Endometrial microvascular endothelial cells (primary cell): Measurements from ENCODE around the gene ARHGAP40. TPM values are rescaled to one million over a fixed set of nuclear protein-coding genes. Genes with fewer than 3 reads are reported as not detected.

Source experiments
- in situ Hi-C: cut with HindIII; loops from 2 replicates; pipeline ENCODE4 v1.10.0; 2017; ENCODE audit warnings: low sequenced_read_pairs, low pct_unique_long_range_greater_than_20kb; ENCODE audit errors: inconsistent ontology term
- total RNA-seq: library from RNA; depleted of rRNA; stranded (reverse); fragments of >200 nt; gene quantifications from one replicate; pipeline ENCODE4 v1.2.3, GENCODE V29; 2015; ENCODE audit errors: inconsistent ontology term

ARHGAP40 gene
- total RNA-seq = 0.19 TPM

DNA sequence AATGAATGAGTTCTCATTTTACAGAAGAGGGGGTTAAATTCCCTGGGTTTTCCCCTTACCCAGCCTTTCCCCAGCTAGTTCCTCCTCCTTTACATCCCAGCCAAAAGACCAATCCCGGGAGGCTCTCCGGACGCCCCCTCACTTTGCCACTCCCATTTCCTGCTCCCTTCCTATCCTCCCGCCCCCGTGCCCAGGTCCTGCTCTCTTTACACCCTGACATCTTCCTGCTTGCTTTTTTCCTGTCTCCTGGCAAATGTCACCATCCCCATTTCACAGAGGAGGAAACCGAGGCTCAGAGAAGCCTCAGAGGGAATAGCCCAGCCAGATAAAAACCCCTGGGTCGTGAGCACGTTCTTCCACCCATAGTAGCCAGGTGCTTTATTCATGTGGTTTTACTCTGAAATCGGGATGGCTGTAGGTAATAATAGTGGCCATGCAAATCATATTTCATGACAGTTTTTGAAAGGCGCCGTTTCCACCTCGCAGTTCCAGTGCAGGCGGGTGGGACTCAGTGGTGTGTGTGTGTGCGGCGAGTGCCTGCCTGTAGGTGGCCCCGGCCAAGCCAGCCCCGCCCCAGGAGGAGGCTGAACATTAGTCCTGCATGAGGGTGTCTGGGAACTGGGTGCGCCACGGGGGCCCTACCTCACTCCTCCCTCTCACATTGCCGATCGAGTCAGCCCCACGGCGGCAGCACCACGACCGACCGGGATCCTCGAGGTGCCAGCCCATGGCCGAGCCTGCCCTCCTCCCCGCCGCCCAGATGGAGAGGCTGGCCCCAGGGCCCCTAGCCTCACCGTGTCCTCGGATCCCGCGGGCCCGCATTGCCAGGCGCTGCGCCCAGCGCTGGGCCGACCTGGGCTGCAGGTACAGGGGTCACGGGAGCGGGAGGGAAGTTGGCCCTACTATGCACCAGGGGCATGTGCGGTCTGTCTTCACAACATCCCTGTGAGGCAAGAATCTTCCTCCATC lies at the start of gene ARHGAP40:
Gene ARHGAP40, plus strand, starts transcription at position 594 of the 969 bp plus-strand sequence.
- in situ Hi-C loops = no loop called here

DNA sequence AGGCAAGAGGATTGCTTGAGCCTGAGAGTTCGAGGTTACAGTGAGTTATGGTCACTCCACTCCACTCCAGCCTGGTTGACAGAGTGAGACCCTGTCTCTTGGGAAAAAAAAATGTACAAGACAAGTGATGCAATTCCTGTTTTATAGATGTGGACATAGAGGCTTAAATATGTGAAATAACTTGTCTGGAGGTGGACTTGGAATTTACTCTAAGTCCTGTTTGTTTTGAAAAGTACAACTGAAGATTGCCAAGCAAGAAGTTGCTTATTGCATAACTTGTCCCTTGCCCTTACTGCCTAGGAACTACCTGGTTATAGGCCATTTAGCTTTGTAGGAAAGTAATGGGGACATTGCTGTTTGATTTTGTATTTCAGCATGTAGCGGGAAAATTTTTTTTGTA lies 46.6 kb upstream of the ARHGAP40 start:
- in situ Hi-C loops = no loop called here

- in situ Hi-C loops = no loop called here
These were observed 46.2 kb upstream of the ARHGAP40 start for GRCh38 chr20:38555395-38555794.

DNA sequence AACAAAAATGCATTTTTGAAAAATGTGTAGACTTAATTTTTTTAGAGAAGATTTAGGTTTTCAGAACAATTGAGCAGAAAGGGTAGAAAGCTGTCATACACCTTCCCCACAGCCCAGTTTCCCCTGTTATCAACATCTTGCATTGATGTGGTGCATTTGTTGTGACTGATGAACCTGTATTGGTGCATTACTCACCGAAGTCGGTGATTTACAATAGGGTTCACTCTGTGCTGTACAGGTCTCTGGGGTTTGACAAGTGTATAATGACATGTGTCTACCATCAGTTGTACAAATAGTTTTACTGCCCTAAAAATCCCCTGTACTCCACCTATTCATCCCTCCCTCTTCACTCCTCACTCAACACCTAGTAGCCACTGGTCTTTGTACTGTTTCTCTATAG lies 44.4 kb upstream of the ARHGAP40 start:
- in situ Hi-C loops = no loop called here

- in situ Hi-C loops = no loop called here
These were observed 42.8 kb upstream of the ARHGAP40 start for GRCh38 chr20:38558596-38559360.

GRCh38 chr20:38559764-38560163 lies 41.8 kb upstream of the ARHGAP40 start:
- in situ Hi-C loops = no loop called here

- in situ Hi-C loops = no loop called here
These were observed 37.7 kb upstream of the ARHGAP40 start for GRCh38 chr20:38563802-38564431.

DNA sequence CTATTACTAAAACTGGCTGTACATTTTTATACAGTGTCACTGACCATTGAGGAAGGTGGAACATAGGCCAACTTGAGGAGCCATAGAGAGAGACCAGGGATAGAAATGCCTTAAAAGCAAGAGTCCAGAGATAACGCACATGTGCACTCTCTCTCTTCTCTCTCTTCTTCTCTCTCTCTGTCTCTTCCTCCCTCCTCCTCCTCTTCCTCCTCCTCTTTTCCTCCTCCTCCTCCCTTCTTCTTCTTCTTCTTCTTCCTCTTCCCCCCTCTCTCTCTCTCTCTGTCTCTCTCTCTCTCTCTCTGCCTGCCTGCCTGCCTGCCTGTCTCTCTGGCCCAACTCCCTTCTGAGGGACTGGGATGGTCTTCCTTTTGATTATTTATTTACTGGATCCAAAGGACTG lies 36.9 kb upstream of the ARHGAP40 start:
- in situ Hi-C loops = no loop called here

DNA sequence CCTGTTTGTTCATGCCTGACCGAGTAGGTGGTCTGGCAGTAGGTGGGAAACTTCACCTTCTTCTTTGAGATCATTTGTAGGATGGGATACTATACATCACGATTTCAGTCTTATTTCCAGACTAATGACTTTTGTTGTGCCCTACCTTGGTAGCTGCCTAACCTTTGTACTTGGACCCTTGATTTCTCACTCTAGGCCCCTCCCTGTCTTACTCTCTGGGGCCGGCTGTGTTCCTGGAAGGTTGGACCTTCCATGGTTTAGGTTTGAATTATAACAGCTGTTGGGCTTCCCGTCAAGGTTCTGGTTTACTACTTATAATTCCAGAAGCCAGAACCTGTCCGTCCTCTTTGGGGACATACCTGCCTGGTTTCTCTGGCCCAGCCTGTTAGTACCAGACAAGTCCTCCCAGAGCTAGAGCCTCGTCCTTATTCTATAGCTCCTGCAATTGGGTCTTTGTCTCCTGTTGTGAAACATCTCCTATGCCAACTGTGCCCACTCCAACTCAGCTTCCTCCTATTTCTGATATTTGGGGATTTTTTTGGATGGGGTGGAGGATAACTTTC lies 35.5 kb upstream of the ARHGAP40 start:
- in situ Hi-C loops = no loop called here

GRCh38 chr20:38569747-38570525 lies 31.7 kb upstream of the ARHGAP40 start:
- in situ Hi-C loops = no loop called here

DNA sequence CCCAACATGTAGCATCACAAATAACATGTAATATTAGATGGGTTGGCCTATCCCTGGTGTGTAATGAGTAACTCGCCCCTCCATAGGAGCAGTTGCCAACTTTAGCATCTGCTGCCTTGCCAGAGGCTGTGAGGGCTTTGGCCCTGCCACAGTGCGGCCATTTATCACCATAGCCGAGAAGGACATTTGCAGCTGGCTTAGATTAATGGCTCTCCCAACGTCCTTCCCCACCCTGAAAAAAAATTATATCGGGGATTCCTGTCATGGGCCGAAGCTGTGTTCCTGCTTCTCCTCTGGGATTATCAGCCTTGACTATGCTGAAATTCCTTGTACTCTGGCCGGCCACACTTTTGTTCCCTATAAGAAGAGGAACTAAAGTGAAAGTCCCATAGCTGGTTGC lies 28.2 kb upstream of the ARHGAP40 start:
- in situ Hi-C loops = no loop called here

- in situ Hi-C loops = no loop called here
These were observed 22.2 kb upstream of the ARHGAP40 start for GRCh38 chr20:38579219-38579910.

DNA sequence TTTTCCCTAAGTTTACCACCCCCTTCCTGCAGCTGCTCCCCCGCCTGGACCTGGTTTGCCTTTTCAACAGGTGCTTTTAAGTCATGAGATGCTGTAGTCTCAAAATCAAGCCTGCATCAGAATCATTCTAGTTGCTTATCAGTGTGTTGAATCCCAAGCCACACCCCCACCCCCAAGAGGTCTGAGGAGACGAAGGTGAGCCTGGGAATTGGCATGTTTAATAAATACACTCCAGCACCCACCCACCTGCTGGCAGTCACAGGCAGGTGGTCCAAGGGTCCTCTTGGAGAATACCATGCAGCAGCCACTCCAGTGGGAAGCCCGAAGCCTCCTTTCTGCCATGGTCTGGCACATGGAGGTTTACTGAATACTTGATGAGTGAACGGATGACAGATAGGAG lies 21.7 kb upstream of the ARHGAP40 start:
- in situ Hi-C loops = no loop called here

GRCh38 chr20:38581013-38581412 lies 20.6 kb upstream of the ARHGAP40 start, which contains the start of gene ADIG:
Gene ADIG (plus strand): TSS chr20:38581197. CDS start chr20:38581251, 54 bp downstream.
- in situ Hi-C loops = no loop called here

DNA sequence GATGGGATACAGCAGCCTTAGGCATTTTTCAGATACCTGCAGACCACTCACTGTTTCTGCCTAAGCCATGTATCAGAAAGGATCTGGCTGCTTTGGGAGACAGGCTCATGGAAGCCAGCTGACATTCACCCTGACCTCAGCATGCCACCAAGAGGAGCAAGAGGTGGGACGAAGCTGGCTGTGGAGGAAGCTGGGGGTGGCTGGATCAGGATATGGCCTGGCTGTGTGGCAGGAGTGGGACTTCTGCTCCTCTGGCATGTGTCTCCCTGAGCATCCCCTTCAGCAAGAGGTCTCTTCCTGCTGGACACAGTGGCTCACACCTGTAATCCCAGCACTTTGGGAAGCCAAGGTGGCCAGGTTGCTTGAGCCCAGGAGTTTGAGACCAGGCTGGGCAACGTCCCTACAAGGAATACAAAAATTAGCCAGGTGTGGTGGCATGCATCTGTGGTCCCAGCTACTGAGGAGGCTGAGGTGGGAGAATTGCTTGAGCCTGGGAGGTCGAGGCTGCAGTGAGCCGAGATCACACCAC lies 19.7 kb upstream of the ARHGAP40 start:
- in situ Hi-C loops = no loop called here

GRCh38 chr20:38583306-38583705 lies 18.3 kb upstream of the ARHGAP40 start:
- in situ Hi-C loops = no loop called here

DNA sequence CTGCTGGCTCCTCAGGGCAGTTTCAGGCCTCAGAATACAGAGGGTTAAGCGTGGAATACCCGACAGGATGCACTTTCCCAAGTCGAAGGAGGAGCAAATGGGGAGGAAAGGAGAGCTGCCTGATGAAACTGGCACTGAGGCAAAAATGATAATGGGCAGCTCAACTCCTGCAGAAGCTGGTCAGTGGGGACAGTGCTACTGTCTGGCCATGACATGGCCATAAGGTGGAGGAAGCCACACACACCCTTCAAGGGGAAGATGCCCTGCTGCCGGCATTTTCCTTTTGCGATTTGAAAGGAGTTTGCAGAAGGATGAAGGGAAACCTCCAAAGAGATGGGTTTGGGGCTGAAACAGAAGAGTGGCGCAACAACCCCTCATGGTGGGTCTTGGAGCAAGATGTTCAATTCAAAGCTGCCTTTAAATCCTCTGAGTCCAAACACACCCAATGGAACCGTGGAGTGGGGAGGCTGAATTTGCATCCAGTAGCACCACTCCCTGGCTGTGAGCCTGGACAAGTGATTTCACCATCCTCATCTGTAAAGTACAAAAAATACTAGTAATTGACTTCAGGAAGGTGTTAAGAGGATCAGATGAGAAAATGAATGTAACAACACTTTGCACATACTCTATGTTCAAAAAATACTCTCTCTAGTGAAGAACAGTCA lies 17.4 kb upstream of the ARHGAP40 start:
- in situ Hi-C loops = no loop called here
